Ishikawa (cell line): ENCODE results near the gene SMAD6.

Source experiments
- CEBPB ChIP-seq: IDR thresholded peaks from 2 replicates; pipeline ENCODE4 v1.6.1; 2012
- CREB1 ChIP-seq: IDR thresholded peaks from 2 replicates; pipeline ENCODE4 v1.6.1; 2012; ENCODE audit warnings: low read depth
- EGR1 ChIP-seq: IDR thresholded peaks from 2 replicates; pipeline ENCODE4 v1.6.1; 2012
- EP300 ChIP-seq: IDR thresholded peaks from 2 replicates; pipeline ENCODE4 v1.6.1; 2012; ENCODE audit warnings: borderline replicate concordance
- FOXM1 ChIP-seq: IDR thresholded peaks from 2 replicates; pipeline ENCODE4 v1.6.1; 2012; ENCODE audit warnings: low read depth, borderline replicate concordance
- MAX ChIP-seq: IDR thresholded peaks from 2 replicates; pipeline ENCODE4 v1.6.1; 2012
- NFIC ChIP-seq: IDR thresholded peaks from 2 replicates; pipeline ENCODE4 v1.6.1; 2012
- RAD21 ChIP-seq: IDR thresholded peaks from 2 replicates; pipeline ENCODE4 v1.6.1; 2012; ENCODE audit warnings: low read depth
- REST ChIP-seq: IDR thresholded peaks from 2 replicates; pipeline ENCODE4 v1.6.1; 2012; ENCODE audit warnings: low read depth, mild to moderate bottlenecking
- TAF1 ChIP-seq: IDR thresholded peaks from 2 replicates; pipeline ENCODE4 v1.6.1; 2012; ENCODE audit warnings: low read depth, mild to moderate bottlenecking
- TCF12 ChIP-seq: IDR thresholded peaks from 2 replicates; pipeline ENCODE4 v1.6.1; 2012; ENCODE audit warnings: low read depth
- TEAD4 ChIP-seq: IDR thresholded peaks from 2 replicates; pipeline ENCODE4 v1.6.1; 2012
- USF1 ChIP-seq: IDR thresholded peaks from 2 replicates; pipeline ENCODE4 v1.6.1; 2012
- YY1 ChIP-seq: IDR thresholded peaks from 2 replicates; pipeline ENCODE4 v1.6.1; 2012; ENCODE audit warnings: low read depth
- ZBTB7A ChIP-seq: IDR thresholded peaks from 2 replicates; pipeline ENCODE4 v1.6.1; 2012; ENCODE audit warnings: low read depth

SMAD6 gene

GRCh38 chr15:66788024-66788423, 86.0 kb downstream of the SMAD6 start:
- TF ChIP-seq FOXM1 = no peak
- no peak for TF ChIP-seq TAF1
- TF ChIP-seq TEAD4 = no peak
- TF ChIP-seq NFIC = no peak
- TF ChIP-seq REST = no peak
- no peak for TF ChIP-seq EGR1
- no peak for TF ChIP-seq YY1
- TF ChIP-seq USF1 = no peak
- no peak for TF ChIP-seq EP300
- TF ChIP-seq CREB1 = no peak
- TF ChIP-seq TCF12 = no peak
- TF ChIP-seq MAX = no peak

DNA sequence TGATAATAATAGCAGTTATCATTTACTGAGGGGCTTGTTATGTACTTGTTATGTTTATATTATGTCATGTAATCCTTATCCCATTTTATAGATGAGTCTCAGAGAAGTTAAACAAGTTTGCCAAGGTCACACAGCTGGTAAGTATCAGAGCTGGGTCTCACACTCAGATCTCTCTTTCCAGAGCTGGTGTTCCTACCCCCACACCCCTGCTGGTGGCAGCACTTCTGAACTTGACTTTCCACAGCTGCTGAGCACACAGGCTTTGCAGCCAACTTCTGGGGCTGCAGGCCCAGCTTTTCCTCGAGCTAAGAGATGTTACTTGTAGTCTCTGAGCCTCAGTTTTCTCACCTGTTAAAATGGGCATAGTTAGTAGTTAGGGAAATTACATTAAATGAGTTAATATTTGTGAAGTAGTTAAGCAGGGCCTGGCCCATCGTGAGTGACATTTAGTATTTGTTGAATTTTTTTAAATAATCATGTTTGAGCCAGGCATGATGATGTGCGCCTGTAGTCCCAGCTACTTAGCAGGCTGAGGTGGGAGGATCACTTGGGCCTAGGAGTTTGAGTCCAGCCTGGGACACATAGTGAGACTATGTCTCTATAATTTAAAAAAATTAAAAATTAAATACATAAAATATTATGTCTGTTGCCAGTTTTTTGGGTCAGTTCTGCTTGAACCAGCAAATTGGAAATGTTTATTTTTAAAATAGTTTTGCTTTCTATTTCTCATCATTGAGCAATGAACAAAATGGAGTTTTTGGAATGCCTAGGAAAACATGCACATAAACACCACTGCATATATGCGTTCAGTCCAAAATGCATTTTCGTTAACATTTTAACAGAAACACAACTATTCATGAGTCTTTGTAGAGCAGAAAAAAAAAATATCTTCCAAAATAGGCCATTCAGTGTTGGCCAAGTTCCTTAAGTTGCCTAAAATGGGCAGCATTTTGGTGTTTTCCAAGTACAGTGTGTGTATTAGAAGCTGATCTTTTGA, 87.3 kb downstream of the SMAD6 start:
- peak; percentile 58 for TF ChIP-seq RAD21
- no peak for TF ChIP-seq ZBTB7A

- no peak for TF ChIP-seq YY1
- no peak for TF ChIP-seq EP300
- no peak for TF ChIP-seq CREB1
- no peak for TF ChIP-seq REST
- no peak for TF ChIP-seq RAD21
- no peak for TF ChIP-seq MAX
- TF ChIP-seq TAF1 = no peak
- TF ChIP-seq FOXM1 = no peak
- TF ChIP-seq TEAD4 = no peak
- TF ChIP-seq USF1 = no peak
- no peak for TF ChIP-seq ZBTB7A
- TF ChIP-seq EGR1 = no peak
- no peak for TF ChIP-seq TCF12
- TF ChIP-seq NFIC = no peak
- TF ChIP-seq CEBPB = no peak
Measured at GRCh38 chr15:66795851-66796250, 93.8 kb downstream of the SMAD6 start.

- TF ChIP-seq ZBTB7A = no peak
- no peak for TF ChIP-seq TEAD4
- no peak for TF ChIP-seq NFIC
- no peak for TF ChIP-seq TCF12
- TF ChIP-seq EGR1 = no peak
- TF ChIP-seq RAD21 = no peak
- no peak for TF ChIP-seq EP300
- TF ChIP-seq USF1 = no peak
- TF ChIP-seq FOXM1 = no peak
- no peak for TF ChIP-seq YY1
- no peak for TF ChIP-seq CEBPB
- TF ChIP-seq REST = no peak
- TF ChIP-seq CREB1 = no peak
- TF ChIP-seq TAF1 = no peak
- TF ChIP-seq MAX = no peak
Measured at GRCh38 chr15:66796343-66796742, 94.3 kb downstream of the SMAD6 start.
